ENCODE results near the gene IL1A.

IL1A gene

DNA sequence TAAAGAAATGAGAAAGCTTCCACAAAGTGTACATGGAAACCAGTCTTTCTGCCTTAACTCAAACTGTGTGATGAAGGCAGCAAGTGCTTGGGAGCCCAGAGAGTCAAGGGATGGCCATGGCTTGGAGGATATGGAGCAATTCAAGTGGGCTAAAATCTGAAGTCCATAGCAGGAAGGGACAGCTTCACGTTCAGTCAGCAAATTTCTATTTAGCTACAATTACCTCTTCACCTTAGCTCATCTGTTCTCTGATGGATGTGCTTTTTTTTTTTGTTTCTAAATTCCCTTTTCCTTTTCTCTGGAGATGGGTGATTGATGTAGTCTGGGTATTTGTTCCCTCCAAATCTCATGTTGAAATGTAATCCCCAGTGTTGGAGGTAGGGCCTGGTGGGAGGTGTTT lies 4.9 kb upstream of the IL1A start:
- Mint-ChIP-seq H3K4me3 (no peak overlapping the region), H3K9me3 (no peaks in the 10 kb centered on the region), H3K27me3 (peaks cover 9% of the 10 kb centered on the region), H3K36me3 (ENCODE audit: low read depth) (peaks cover 4% of the 10 kb centered on the region), H3K4me1 (ENCODE audit: low read depth) (peaks cover 14% of the 10 kb centered on the region), H3K27ac (no peak overlapping the region)

DNA sequence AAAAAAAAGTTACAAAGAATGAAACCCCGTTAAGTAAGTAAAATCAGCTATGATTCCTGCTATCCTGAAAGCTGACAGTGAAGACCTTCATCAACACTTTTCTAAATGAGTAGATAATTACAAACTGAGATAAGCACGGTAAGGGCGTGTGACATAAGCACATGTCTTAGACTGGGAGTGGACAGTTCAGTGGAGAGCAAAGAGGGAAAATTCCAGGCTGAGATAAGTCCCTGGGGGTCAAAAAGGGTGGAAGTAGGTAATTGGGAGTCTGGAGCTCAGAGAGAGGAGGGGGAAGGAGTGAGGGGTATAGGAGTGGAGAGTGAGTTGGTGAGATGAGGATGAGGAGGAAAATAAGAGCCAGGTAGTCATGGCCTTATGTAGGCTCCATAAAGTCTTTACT lies 4.4 kb upstream of the IL1A start:
- Mint-ChIP-seq H3K4me1 (ENCODE audit: low read depth) (peaks cover 9% of the 10 kb centered on the region), H3K36me3 (ENCODE audit: low read depth) (peaks cover 4% of the 10 kb centered on the region), H3K4me3 (no peak overlapping the region), H3K27ac (no peak overlapping the region), H3K9me3 (no peaks in the 10 kb centered on the region), H3K27me3 (peaks cover 15% of the 10 kb centered on the region)

DNA sequence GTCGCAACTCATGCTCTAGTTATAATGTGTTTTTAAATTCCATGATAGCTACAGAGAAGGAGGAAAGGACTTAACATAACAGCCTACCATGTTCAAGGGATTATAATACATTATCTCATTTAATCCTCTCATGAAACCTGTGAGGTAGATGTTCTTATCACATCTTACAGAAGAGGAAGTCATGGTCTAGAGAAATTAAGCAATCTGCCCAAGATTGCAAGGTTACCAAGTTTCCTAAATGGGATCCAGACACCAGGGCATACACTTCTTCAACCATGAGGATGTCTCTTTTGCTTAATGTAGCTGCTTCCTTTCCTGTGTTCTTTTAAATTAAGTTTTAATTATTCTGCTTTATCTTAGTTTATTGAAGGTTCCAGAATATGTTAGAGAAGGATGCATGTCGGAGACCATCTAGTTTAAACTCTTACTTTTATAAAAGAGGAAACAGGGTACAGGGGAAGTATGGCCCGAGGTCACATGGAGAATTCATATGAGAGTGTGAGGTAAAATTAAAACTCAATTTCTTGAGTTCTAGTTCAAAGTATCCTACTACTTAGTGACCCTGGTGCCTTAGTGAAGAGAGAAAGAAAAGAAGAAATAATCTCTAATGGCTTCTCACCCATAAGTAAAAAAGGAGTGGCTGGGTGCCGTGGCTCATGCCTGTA lies 3.6 kb upstream of the IL1A start:
- H3K4me3 Mint-ChIP-seq: no peak overlapping the region
- H3K4me1 Mint-ChIP-seq (ENCODE audit: low read depth): peaks cover 6% of the 10 kb centered on the region
- H3K27ac Mint-ChIP-seq: no peak overlapping the region
- peaks cover 22% of the 10 kb centered on the region for H3K27me3 Mint-ChIP-seq
- no peaks in the 10 kb centered on the region for H3K9me3 Mint-ChIP-seq
- no peaks in the 10 kb centered on the region for H3K36me3 Mint-ChIP-seq (ENCODE audit: low read depth)

DNA sequence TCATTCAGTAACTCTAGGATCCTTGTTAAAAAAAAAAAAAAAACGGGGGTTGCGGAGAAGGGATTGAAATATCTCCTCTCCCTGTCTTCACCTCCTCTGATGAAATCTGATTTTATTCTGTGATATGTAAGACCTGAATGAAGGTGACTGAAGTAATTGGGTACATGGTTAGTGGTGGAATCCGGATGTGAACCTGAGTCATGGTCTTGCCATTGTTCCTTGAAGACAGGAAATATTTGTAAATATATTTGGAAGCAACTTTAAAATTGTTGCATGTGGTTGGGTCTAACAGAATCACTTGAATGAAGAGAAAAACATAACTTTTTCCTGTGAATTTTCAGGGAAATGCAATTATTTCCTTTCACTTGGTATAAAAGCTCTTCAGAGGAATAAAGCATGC lies 3.0 kb upstream of the IL1A start:
- Mint-ChIP-seq H3K27me3 (peaks cover 22% of the 10 kb centered on the region), H3K27ac (no peak overlapping the region), H3K36me3 (ENCODE audit: low read depth) (no peaks in the 10 kb centered on the region), H3K4me3 (no peak overlapping the region), H3K9me3 (no peaks in the 10 kb centered on the region), H3K4me1 (ENCODE audit: low read depth) (peaks cover 8% of the 10 kb centered on the region)

DNA sequence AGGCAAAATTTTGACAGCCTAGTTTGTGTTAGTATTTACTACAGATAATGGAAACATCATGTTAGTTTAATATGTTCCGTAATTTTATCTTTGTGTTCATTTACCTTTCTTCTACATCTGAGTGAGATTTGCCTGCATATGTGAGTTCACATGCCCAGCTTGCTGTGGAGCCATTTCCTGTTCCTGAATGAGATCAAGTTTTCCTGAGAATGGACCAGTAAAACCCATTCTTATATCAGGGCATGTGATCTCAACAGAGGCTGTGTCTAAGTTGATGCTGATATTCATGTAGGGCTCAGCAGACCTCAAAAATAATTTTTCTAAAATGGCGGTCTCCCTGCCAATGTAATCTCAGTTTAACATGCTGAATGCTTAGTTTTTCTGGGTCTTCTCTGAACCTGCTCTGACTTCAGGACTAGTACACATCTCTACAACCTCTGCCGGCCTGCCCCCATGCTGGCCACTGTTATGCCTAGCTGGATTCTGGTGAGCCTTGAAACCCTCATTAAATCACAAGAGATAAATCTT lies 1.0 kb downstream of the IL1A start:
- H3K27me3 Mint-ChIP-seq: peaks cover 32% of the 10 kb centered on the region
- H3K9me3 Mint-ChIP-seq: no peaks in the 10 kb centered on the region
- H3K36me3 Mint-ChIP-seq (ENCODE audit: low read depth): no peaks in the 10 kb centered on the region
- no peak overlapping the region for H3K27ac Mint-ChIP-seq
- no peak overlapping the region for H3K4me3 Mint-ChIP-seq
- peaks cover 14% of the 10 kb centered on the region for H3K4me1 Mint-ChIP-seq (ENCODE audit: low read depth)

DNA sequence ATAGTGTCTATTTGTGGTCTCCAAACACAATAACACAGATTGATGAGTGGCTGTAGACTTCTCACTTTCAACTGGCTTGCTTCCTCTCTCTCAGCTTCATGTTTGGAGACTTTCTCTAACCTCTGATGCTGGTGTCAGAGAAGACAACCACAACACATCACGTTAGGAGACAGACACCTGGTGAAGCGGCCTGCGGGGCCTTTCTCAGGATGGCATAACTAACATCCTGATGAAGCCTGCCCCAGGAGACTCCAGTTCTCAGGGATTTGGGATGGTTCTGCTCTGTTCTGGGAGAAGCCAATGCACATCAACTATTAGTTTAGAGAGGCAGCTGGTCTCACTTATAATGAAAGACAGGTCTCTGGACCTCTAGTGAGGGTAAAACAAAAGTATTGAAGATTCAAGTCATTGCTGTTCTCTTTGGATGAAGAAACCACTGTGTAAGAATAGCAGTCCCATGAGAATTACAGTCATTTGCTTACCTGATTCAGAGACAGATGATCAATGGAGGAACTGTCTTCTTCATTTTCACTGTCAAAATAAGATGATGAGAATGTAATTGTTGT lies 2.0 kb downstream of the IL1A start:
- peaks cover 39% of the 10 kb centered on the region for H3K27me3 Mint-ChIP-seq
- H3K4me3 Mint-ChIP-seq: no peak overlapping the region
- H3K9me3 Mint-ChIP-seq: no peaks in the 10 kb centered on the region
- H3K27ac Mint-ChIP-seq: no peak overlapping the region
- peaks cover 19% of the 10 kb centered on the region for H3K4me1 Mint-ChIP-seq (ENCODE audit: low read depth)
- H3K36me3 Mint-ChIP-seq (ENCODE audit: low read depth): no peaks in the 10 kb centered on the region

DNA sequence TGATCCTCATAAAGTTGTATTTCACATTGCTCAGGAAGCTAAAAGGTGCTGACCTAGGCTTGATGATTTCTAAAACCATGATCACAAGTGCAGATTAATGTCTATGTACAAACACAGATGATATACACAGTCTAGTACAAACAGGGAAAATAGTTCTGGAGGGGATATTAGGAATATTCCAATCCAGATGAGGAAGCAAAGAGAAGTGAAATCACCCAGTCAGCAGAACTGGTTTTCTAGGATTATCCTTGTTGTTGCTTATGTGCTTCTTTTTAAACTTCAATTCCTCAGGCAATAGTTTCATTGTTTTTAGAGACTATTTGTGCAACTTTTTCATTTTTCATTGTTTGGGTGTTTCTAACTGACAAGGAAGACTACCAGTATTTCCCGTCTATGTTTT lies 4.7 kb downstream of the IL1A start:
- no peaks in the 10 kb centered on the region for H3K36me3 Mint-ChIP-seq (ENCODE audit: low read depth)
- H3K27ac Mint-ChIP-seq: no peak overlapping the region
- no peaks in the 10 kb centered on the region for H3K9me3 Mint-ChIP-seq
- no peak overlapping the region for H3K4me3 Mint-ChIP-seq
- peaks cover 31% of the 10 kb centered on the region for H3K4me1 Mint-ChIP-seq (ENCODE audit: low read depth)
- peaks cover 51% of the 10 kb centered on the region for H3K27me3 Mint-ChIP-seq

DNA sequence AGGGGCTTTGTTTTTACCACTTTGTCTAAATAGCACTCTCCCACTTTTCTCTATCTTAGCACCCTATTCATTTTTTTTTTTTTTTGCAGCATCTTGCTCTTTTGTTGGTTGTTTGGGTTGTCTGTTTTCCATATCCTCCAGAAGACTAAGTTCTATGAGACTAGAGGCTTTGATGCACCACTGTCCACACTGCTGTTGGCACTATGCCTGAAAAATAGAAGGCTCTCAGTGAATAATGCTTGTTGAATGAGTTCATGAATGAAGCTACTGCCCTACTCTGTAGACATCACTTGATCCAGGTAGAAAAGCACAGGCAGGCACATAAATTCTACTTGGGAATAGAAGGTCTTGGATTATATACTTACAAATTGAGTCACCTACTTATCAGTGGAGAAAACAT lies 7.3 kb downstream of the IL1A start:
- Mint-ChIP-seq H3K27me3 (peaks cover 34% of the 10 kb centered on the region), H3K9me3 (no peaks in the 10 kb centered on the region), H3K4me1 (ENCODE audit: low read depth) (peaks cover 20% of the 10 kb centered on the region), H3K27ac (peak overlapping the region; percentile 27), H3K4me3 (no peak overlapping the region), H3K36me3 (ENCODE audit: low read depth) (no peaks in the 10 kb centered on the region)

DNA sequence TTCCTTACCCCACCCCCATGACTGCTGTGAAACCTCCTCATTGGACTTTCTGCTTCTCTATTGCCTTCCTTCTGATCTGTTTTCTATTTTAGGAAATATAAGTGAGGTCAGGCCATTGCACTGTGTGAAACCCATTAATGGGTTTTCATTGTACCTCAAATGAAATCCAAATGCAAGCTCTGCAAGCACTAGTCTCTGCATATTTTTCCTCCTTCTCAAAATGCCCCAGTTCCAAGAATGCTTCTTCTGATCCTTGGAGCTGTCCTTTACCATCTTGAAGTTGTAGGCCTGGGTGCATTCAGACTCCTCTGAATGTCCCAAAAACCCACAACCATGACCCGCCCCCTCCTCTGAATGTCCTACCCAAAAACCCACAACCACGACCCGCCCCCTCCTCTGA lies 8.2 kb downstream of the IL1A start:
- H3K4me3 Mint-ChIP-seq: no peak overlapping the region
- no peaks in the 10 kb centered on the region for H3K36me3 Mint-ChIP-seq (ENCODE audit: low read depth)
- peaks cover 34% of the 10 kb centered on the region for H3K27me3 Mint-ChIP-seq
- no peaks in the 10 kb centered on the region for H3K9me3 Mint-ChIP-seq
- H3K4me1 Mint-ChIP-seq (ENCODE audit: low read depth): peaks cover 16% of the 10 kb centered on the region
- peak overlapping the region; percentile 2 for H3K27ac Mint-ChIP-seq

DNA sequence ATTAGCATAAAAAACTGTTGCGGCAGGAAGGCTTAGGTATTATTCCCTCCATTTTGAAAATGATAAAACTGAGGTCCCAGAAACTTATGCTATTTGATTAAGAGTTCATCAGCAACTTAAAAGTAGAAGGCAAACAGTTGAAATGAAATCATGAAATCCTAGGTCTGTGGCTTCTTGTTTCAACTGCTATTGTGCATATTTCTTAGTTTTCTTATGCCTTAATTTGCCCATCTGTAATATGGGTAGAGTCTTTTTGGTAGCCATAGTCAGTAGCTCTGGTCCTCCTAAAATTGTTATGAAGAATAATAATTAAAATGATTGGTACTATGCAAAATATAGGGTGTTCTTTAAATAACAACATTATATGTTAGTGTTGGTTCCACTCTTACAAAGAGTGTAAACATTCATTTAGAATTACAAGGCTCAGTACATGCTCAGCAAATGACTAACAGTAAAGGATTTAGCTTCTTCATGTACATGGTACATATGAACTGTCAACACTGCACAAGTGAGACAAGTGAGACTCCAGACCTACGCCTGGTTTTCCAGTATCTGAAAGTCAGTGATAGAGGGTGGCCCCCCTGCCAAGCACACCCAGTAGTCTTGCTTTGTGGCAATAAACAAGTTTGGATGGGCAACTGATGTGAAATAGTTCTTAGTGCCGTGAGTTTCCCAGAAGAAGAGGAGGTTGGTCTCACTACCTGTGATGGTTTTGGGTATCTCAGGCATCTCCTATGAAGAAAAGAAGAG lies 9.6 kb downstream of the IL1A start:
- Mint-ChIP-seq H3K27me3 (peaks cover 34% of the 10 kb centered on the region), H3K4me3 (no peak overlapping the region), H3K9me3 (no peaks in the 10 kb centered on the region), H3K27ac (no peak overlapping the region), H3K4me1 (ENCODE audit: low read depth) (peaks cover 16% of the 10 kb centered on the region), H3K36me3 (ENCODE audit: low read depth) (no peaks in the 10 kb centered on the region)

DNA sequence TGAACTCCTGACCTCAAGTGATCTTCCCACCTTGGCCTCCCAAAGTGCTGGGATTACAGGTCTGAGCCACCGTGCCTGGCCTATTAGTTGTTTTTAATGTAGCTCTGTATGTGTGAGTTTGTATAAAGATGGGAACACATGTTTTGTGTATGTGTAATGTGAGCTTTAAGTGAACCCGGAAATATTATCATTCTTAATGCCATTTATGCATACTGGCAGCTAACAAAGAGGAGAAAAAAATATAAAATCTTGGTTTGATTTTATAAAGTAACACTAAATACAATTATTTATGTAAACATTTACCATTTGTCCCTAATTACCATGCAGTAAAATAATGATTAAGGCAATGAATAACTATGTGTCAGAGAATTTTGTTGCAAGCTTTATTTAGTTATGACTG lies 10.7 kb downstream of the IL1A start:
- Mint-ChIP-seq H3K36me3 (ENCODE audit: low read depth) (no peaks in the 10 kb centered on the region), H3K27ac (no peak overlapping the region), H3K4me3 (no peak overlapping the region), H3K4me1 (ENCODE audit: low read depth) (peaks cover 16% of the 10 kb centered on the region), H3K27me3 (peaks cover 26% of the 10 kb centered on the region), H3K9me3 (no peaks in the 10 kb centered on the region)

DNA sequence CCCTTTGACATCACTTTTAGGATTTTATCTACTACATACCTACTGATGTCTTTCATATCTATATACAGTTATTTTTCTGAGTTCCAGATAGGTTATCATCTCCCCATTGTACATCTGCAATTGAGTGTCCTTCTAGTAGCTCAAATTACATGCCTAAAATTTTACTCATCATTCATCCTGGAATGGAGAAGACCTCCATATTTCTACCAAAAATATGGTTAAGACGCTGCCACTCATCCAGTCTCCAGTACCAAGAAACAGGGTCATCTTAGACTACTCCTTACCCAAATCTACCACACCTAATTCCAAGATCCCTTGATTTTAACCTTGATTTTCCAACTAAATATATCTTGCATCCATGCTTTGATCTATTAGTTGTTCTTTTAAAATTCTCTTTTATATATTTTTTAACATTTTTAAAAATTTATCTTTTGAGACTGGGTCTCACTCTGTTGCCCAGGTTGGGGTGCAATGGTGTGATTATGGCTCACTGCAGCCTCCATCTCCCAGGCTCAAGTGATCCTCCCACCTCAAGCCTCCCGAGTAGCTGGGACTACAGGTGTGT lies 11.3 kb downstream of the IL1A start:
- H3K4me3 Mint-ChIP-seq: no peak overlapping the region
- H3K9me3 Mint-ChIP-seq: no peaks in the 10 kb centered on the region
- H3K36me3 Mint-ChIP-seq (ENCODE audit: low read depth): no peaks in the 10 kb centered on the region
- no peak overlapping the region for H3K27ac Mint-ChIP-seq
- peaks cover 21% of the 10 kb centered on the region for H3K4me1 Mint-ChIP-seq (ENCODE audit: low read depth)
- peaks cover 23% of the 10 kb centered on the region for H3K27me3 Mint-ChIP-seq

DNA sequence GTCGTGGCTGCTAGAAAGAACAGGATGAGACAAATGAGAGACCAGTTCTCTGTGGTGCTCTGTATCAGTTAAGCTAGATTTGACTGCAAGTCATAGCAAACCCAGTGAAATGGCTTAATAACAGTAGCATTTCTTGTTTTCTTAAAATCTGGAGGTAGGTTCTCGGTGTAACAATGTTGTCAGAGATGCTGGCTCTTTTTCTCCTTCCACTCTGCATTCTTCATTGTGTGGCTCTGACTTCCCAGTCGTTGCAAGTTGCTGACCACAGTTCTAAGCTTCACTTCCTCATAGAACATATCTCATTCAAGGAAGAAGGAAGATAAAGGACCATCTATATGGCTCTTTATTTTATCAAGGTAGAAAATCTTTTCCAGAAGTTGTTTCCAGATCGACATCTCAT lies 12.0 kb downstream of the IL1A start:
- peaks cover 16% of the 10 kb centered on the region for H3K27me3 Mint-ChIP-seq
- no peak overlapping the region for H3K4me3 Mint-ChIP-seq
- peaks cover 23% of the 10 kb centered on the region for H3K4me1 Mint-ChIP-seq (ENCODE audit: low read depth)
- no peak overlapping the region for H3K27ac Mint-ChIP-seq
- H3K9me3 Mint-ChIP-seq: no peaks in the 10 kb centered on the region
- no peaks in the 10 kb centered on the region for H3K36me3 Mint-ChIP-seq (ENCODE audit: low read depth)

DNA sequence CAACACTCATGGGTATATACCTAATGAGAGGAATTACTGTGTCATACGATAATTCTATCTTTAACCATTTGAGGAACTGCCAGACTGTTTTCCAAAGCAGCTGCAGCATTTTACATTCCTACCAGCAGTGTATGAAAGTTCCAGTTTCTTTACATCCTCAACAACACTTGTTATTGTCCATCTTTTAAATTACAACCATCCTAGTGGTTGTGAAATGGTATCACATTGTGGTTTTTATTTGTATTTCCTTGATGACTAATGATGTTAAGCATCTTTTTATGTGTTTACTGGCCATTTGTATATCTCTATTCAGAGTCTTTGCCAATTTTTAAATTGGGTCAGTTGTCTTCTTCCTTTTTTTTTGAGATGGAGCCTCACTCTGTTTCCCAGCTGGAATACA lies 15.9 kb downstream of the IL1A start:
- H3K9me3 Mint-ChIP-seq: no peaks in the 10 kb centered on the region
- no peak overlapping the region for H3K4me3 Mint-ChIP-seq
- H3K27me3 Mint-ChIP-seq: no peaks in the 10 kb centered on the region
- H3K36me3 Mint-ChIP-seq (ENCODE audit: low read depth): no peaks in the 10 kb centered on the region
- no peak overlapping the region for H3K27ac Mint-ChIP-seq
- peaks cover 31% of the 10 kb centered on the region for H3K4me1 Mint-ChIP-seq (ENCODE audit: low read depth)

DNA sequence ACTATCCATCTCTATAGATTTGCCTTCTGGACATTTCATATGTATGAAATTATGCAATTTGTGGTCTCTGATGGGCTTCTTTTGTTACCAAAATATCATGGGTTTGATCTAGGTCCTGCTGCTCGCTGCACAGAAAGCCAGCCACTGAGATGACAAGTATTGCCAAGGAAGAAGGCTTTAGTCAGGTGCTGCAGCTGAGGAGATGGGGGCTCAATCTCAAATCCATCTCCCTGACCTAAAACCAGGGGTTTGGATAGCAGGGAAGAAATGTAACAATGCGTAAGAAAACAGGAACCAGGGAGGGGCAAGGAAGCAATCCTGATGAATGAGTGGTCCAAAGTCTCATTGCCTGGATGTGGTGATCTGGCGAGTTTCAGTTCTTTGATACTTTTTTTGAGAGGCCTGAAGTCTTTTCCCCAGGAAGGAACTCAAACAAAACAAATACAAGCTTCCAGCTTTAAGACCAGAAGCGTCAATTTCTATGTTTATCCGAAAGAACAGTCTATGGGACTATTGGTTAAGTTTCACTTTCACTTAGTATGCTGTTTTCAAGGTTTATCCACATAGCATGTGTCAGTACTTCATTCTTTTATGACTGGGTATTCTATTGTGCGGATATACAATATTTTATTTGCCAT lies 16.5 kb downstream of the IL1A start:
- peak overlapping the region; percentile 55 for H3K27ac Mint-ChIP-seq
- H3K36me3 Mint-ChIP-seq (ENCODE audit: low read depth): no peaks in the 10 kb centered on the region
- H3K9me3 Mint-ChIP-seq: no peaks in the 10 kb centered on the region
- H3K4me1 Mint-ChIP-seq (ENCODE audit: low read depth): peaks cover 37% of the 10 kb centered on the region
- H3K4me3 Mint-ChIP-seq: peak overlapping the region; percentile 63
- H3K27me3 Mint-ChIP-seq: no peaks in the 10 kb centered on the region

Data from stimulated activated naive CD8-positive, alpha-beta T cell treated with anti-CD3 and anti-CD28 coated beads, Interleukin-15, Interleukin-2, amounts not matched to agents 100 ng/mL and 50 ng/mL, for 24 hours (primary cell).